Epithelial cell of proximal tubule (primary cell): ENCODE results near the gene NBEA. TPM values are rescaled to one million over a fixed set of nuclear protein-coding genes. Genes with fewer than 3 reads are reported as not detected.

ENCODE experiments used
- DNase-seq: peaks from one replicate; pipeline ENCODE4 v3.0.0-alpha.2; 2011; ENCODE audit warnings: low read depth
- H3K4me3 ChIP-seq: 2 replicates; pipeline ENCODE4 v1.5.1; 2011; ENCODE audit warnings: low read depth, mild to moderate bottlenecking, low read length
- total RNA-seq: library from RNA; depleted of rRNA; stranded (reverse); fragments of >200 nt; gene quantifications from 2 replicates; pipeline ENCODE4 v1.2.3, GENCODE V29; 2015
- TF ChIP-seq, protein P1 (sequence below): conservative IDR thresholded peaks from 2 replicates; pipeline ENCODE4 v1.5.1; 2012; ENCODE audit warnings: low read depth, mild to moderate bottlenecking, low read length

Gene NBEA
- total RNA-seq, 1 donor from 2014 or later, result 2.7 TPM

DNA sequence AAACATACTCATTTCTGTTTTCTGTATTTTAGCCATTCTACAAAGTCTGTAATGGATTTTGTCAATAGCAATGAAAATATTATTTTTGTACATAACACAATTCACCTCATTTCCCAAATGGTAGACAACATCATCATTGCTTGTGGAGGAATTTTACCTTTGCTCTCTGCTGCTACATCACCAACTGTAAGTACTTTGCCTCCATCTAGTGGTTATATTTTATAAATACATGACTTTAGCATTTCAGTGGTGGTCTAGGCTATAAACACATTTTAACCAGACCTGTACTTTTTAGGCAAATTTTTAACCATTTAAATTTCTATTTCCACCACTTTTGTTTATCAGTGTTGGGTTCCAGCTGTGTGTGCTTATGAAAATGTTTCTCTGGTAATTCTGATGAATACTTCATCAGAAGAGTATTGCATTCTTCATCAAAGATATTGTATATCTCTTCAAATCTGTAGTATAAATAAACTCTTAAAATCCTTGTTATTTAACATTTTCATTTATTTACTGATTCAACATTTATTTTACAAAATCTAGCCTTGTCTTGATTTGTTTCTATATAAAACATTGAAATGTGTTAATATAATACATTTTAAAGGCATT lies 222.4 kb downstream of the NBEA start:
- DNase-seq, result no peak
- TF ChIP-seq, protein P1, sequence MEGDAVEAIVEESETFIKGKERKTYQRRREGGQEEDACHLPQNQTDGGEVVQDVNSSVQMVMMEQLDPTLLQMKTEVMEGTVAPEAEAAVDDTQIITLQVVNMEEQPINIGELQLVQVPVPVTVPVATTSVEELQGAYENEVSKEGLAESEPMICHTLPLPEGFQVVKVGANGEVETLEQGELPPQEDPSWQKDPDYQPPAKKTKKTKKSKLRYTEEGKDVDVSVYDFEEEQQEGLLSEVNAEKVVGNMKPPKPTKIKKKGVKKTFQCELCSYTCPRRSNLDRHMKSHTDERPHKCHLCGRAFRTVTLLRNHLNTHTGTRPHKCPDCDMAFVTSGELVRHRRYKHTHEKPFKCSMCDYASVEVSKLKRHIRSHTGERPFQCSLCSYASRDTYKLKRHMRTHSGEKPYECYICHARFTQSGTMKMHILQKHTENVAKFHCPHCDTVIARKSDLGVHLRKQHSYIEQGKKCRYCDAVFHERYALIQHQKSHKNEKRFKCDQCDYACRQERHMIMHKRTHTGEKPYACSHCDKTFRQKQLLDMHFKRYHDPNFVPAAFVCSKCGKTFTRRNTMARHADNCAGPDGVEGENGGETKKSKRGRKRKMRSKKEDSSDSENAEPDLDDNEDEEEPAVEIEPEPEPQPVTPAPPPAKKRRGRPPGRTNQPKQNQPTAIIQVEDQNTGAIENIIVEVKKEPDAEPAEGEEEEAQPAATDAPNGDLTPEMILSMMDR, result peak; percentile 66
- H3K4me3 ChIP-seq, result no peak overlapping the region

- TF ChIP-seq, protein P1, result no peak
- no peak overlapping the region for H3K4me3 ChIP-seq
- DNase-seq, result no peak
Observed at GRCh38 chr13:35165205-35165604, 223.1 kb downstream of the NBEA start.

DNA sequence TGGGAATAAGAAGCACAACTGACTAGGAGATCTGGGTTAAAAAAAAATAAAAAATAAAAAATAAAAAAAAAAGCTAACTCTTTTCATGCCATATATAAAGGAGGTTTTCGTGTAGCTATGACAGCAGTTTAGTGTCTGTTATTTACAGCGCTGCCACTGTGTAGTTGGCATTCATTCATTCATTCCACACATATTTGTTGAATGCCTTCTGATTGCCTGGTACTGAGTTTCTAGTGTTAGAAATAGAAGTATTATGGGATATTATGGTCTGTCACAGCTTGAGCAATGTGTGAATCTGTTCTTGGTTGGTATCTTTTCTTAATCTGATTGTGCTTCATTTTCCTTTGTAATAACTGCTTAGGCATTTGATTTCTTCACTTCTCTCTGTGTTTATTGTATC lies 237.4 kb downstream of the NBEA start:
- DNase-seq, result no peak
- no peak overlapping the region for H3K4me3 ChIP-seq
- TF ChIP-seq, protein P1, result no peak

GRCh38 chr13:35179920-35180663 lies 238.0 kb downstream of the NBEA start:
- H3K4me3 ChIP-seq, result no peak overlapping the region
- no peak for DNase-seq
- TF ChIP-seq, protein P1, result no peak

DNA sequence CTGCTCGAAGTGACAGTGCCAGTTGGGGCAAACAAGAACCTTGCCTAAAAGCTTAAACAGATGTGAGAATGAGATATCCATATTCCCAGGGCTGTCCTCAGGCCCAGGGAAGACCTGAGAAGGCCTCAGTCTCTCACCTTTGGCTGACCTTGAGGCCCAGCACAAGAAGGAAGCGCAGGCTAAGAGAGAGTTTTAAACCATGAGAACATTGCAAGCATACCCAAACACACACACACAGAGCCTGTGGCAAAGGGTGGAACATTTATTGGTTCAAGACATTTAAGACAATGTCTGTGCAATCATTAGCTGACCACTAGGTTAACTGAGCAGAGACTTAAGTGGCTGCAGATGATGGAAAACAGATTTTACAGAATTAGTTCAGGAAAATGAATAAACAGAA lies 248.2 kb downstream of the NBEA start:
- no peak overlapping the region for H3K4me3 ChIP-seq
- no peak for DNase-seq
- TF ChIP-seq, protein P1, result no peak

DNA sequence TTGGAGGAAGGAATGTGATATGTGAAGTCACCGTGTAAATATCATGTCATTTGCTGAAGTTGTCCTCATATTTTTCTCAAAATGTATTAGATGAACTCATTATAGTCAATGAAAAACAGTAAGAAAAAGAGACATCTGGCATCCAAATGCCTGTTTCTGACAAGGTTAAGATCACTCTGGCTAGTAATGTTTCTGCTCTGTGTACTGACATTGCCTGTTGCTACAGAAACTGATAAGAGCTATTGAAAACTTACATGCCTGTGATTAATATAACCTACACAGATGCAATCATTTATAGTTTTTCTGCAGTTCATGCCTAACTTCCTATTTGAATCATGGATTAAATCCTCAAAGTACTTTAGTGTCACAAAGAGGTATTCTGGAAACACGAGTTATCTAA lies 249.8 kb downstream of the NBEA start:
- no peak overlapping the region for H3K4me3 ChIP-seq
- TF ChIP-seq, protein P1, result no peak
- DNase-seq, result no peak
